GM18505 (cell line): Measurements from ENCODE around the gene SHOX.

ENCODE experiments used
- ATAC-seq: cut with Tn5 transposase; IDR thresholded peaks from one replicate; pipeline ENCODE4 v1.9.1; 2021; ENCODE audit not compliant: unreplicated experiment
- POLR2A ChIP-seq: IDR thresholded peaks from 4 replicates; pipeline ENCODE4 v1.6.1; 2011; ENCODE audit warnings: borderline replicate concordance; ENCODE audit not compliant: insufficient read depth, insufficient read length; ENCODE audit errors: extremely low read depth

Gene SHOX

DNA sequence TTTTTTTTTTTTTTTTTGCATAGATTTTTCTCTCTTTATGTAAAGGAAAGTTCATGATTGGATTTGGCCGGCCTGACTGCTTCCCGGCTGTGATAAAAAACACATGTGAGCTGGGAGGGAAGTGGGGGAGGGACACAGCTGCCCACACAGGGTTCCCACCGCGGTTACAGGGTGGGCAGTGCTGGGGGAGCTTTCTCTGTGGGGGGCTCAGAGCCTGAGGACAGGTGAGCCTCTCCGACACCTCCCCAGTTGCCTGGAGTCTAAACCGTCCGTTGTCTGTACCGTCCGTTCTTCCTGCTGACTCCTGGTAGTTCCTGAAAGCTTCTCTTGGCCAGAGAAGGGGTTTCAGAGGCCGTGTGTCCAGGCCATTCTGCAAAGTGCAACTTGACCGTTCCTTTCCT lies 21.8 kb downstream of the SHOX start:
- TF ChIP-seq POLR2A = no peak
- ATAC-seq = no peak

DNA sequence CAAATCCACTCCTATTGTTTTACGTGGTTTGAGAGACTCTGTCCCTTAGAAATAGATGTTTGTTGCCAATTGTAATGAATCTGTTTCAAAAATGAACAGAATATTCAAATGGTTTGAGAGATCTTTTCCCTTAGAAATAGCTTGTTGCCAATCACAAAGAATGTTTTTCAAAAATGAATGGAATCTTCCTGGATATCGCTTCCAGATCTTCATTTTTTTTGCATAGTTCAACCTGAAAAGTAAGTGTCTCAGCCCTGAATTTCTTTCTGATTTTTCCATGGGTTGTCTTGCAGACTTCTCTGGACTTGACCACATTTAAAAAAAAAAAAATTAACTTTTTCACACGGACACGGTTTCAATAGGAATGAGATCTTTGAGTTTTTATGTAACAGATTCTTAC lies 22.7 kb downstream of the SHOX start:
- ATAC-seq = no peak
- no peak for TF ChIP-seq POLR2A

DNA sequence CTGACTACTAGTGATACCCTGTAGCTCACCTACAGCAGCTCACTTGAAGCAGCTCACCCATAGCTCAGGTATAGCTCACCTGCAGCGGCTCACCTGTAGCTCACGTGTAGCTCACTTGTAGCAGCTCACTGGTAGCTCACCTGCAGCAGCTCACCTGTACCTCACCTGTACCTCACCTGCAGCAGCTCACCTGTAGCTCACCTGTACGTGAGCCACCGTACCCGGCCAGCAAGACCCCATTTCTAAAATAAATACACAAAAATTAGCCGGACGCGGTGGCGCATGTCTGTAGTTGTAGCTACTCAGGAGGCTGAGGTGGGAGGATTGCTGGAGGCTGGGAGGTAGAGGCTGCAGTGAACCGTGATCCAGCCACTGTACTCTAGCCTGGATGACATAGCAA lies 30.6 kb downstream of the SHOX start:
- ATAC-seq = no peak
- no peak for TF ChIP-seq POLR2A

DNA sequence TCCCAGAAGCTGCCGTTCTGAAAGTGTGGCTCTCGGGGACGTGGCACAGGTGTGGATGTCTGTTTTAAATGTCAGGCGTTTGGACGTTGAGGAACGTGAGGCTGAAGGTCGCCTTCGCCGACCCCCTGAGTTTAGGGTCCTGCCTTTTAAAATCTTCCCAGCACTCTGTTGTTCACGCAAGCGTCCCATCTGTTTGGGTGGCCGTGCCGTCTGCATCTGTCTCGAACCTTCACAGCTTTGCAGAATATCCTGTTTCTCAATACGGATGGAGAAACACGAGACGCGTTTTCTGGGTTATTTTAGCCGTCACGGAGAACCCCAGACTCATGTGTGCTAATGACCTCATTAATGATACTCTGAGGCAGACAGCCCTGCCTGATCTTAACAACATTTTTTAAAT lies 31.5 kb downstream of the SHOX start:
- no peak for TF ChIP-seq POLR2A
- ATAC-seq = no peak

DNA sequence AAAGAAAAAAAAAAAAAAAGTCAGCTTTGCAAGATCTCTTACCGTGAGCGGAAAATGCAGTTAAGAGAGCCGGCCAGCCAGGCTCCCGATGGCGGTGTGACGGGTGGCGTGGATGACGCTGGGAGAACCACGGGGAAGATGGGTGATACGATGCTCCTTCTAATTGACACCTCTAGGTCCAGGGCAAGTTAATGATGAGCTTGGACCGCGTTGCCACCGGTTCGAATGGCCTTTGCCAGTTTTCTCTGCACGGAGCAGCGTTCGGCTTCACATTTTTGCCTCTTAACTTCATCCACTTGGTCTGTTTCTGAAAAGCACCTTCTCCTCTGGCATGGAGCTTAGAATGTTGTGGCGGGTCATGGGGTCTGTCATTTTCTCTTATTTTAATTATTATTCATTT lies 33.2 kb downstream of the SHOX start:
- no peak for TF ChIP-seq POLR2A
- no peak for ATAC-seq

DNA sequence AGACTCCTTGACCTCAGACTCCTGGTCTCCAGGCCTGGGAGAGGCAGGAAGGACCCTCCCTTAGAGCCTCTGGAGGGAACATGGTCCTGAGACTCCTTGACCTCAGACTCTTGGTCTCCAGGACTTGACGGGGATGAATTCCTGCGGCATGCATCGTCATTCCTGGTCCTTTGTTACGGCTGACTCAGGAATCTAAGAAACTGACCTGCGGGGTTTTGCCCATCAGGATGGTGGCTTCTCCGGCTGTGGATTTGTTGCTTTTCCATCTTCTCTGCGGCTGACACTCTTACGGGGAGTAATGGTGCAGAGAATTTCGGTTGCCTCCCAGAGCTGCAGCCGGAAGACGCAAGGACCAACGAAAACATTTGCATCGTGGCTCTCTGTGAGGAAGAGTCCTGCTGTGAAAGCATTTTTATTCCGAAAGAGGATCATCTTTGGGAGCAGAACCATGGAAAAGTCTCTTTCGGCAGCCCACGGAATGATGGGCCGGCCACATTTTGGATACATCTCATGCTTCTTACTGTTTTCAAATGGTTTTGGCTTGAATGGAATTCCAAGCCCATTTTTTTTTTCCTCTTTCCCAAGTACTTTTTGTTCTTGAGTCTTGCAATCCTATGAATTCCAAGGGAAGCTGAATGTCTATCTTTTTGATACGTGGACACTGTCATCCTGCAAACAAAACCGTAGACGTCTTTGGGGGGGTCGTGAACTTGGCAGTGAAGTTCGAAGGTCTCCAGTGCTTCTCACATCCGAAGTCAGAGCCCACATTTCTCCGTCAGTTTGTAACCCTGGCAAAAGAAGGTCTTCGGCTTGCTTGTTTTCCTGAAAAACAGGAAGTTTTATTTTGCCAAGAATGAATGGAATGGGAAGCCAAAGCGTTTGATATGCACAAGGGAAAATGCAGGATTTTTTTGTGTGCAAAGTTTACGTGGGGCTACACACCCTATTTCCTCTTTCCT lies 36.5 kb downstream of the SHOX start:
- no peak for TF ChIP-seq POLR2A
- ATAC-seq = no peak

DNA sequence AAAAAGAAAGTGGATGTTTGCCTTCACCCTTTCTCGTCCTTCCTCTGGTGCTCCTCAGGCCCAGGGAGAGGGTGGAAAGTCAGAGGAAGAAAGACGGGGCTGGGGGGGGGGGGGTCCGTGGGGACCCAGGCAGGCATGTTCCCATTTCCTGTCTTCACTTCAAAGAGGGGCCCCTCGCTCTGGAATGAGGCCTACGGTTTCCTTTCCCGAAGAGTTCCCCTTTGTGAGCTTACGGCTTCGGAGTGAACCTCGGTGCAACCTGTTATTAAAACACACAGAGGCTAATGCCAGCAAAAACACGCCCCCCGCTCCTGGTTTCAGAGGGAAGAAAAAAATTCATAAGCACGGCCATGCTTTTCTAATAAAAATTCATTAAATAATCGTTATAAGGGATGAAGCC lies 40.1 kb downstream of the SHOX start:
- no peak for ATAC-seq
- no peak for TF ChIP-seq POLR2A

DNA sequence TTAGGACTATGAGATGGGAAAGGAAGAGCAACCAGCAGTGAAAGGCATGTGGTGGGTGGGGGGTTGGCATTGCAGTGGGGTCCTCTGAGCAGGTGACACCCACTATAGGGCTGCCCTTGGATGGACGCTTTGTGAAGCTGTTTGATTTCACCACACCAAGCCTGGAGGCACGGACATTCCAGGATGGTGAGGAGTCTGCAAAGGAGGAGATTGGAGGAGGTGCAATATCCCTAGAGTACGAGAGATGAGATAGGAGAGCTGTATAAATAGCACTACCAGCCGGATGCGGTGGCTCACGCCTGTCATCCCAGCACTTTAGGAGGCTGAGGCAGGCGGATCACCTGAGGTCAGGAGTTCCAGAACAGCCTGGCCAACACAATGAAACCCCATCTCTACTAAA lies 42.3 kb downstream of the SHOX start:
- no peak for TF ChIP-seq POLR2A
- no peak for ATAC-seq

DNA sequence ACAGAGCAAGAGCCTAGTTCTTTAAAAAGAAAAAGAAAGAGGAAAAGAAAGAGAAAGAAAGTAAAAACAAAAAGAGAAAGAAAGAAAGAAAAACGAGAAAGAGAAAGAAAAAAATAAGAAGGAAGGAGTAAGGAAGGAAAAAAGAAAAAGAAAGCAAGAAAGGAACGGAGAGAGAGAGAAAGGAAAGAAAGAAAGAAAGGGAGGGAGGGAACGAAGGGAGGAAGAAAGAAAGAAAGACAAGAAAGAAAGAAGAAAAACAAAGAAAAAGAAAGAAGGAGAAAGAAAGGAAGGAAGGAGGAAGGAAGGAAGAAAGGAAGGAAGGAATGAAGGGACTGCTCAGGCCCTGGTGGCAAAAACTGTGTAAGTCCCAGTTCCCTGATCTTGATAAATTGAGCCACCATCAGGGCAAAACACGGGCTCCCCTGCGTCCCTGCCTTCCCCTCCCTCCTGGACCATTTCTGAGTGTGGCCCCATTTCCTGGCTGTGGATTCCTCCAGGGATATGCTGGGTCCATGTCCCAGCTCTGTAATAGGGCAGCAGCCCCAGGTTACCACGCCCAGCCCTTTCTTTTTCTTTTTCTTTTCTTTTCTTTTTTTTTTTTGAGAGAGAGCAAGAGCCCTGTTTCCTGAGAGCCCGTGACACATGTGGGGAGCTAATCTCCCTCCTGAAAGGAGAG lies 44.8 kb downstream of the SHOX start:
- no peak for ATAC-seq
- no peak for TF ChIP-seq POLR2A

DNA sequence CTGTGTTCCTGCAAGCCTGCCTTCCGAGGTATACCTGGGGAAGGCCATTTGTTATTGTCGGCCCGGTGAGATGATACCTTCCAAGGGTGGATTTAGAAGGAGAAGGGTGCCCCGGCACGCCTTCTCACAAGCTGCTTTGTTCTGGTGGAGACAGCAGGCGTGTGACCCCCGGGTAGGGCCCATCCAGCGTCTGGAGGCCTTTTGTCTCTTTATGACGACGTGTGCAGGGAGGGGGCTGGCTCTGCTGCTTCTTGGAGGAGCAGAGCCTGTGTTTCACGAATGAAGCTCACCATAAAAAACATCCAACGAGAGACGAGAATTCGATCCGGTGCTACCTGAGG lies 45.3 kb downstream of the SHOX start:
- no peak for TF ChIP-seq POLR2A
- ATAC-seq = no peak

DNA sequence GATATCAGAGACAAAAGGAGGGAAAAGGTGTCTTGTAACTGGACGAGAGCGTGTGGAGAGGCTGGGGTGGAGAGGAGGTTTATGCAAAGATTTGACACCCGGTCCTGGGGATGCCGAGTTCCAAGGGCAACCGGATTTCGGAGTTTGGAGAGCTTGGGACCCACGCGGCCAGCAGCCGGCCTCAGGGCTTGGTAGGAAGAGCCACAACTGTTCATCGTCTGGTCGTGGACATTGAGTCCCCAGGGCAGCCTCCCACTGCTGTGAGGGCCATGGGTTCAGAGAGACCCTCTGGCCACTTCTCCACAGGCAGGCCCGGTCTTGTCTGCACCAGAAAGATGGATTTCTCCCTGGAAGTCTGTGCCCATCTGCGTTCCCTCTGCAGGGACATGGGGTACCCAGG lies 46.8 kb downstream of the SHOX start:
- no peak for ATAC-seq
- TF ChIP-seq POLR2A = no peak

DNA sequence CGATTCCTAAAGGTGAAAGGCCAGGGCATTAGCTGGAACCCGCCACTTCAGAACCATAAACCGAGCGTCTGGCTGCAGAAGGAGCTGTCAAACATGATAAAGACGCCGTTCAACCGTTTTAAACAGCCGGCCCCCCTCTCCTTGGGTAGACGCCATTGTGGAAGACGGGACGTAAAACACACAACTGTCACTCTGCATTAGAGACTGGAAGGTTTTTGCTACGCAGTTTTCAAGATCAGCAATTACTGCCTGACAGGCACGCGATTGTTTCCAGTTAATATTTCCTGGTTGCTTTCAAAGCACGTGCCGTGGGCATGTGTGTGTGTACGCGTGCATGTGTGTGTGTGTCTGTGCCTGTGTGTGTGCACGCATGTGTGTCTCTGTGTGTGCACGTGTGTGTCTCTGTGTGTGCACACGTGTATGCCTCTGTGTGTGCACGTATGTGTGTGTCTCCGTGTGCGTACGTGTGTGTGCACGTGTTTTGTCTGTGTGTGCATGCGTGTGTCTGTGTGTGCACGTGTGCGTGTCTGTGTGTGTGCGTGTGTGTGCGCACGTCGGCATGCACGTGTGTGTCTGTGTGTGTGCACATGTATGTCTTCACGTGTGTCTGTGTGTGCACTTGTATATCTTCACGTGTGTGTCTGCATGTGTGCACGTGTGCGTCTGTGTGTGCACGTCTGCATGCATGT lies 48.8 kb downstream of the SHOX start:
- ATAC-seq = no peak
- TF ChIP-seq POLR2A = no peak

DNA sequence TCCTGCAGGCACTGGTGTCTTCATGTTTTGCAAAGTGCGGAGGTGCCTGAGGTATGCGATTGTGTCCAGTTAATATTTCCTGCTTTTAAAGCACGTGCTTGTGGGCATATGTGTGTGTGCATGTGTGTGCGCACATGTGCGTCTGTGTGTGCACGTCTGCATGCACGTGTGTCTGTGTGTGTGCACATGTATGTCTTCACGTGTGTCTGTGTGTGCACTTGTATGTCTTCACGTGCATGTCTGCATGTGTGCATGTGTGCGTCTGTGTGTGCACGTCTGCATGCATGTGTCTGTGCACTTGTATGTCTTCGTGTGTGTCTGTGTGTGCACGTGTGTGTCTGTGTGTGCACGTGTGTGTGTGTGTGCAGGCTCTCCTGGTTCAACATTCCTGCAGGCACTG lies 49.5 kb downstream of the SHOX start:
- TF ChIP-seq POLR2A = no peak
- no peak for ATAC-seq

DNA sequence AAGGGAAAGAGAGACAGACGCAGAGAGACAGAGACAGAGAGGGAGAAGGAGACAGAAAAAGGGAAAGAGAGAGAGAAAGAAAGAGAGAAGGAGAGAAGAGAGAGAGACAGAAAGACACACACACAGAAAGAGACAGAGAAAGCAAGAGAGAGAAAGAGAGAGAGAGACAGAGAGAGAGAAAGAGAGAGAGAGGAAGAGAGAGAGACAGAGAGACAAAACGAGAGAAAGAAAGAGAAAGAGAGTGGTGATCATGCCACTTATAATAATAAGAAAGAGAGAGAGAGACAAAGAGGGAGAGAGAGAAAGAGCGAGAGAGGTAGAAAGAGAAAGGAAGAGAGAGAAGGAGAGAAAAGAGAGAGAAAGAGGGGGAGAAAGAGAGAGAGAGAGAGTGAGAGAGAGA lies 51.4 kb downstream of the SHOX start:
- no peak for ATAC-seq
- TF ChIP-seq POLR2A = no peak

DNA sequence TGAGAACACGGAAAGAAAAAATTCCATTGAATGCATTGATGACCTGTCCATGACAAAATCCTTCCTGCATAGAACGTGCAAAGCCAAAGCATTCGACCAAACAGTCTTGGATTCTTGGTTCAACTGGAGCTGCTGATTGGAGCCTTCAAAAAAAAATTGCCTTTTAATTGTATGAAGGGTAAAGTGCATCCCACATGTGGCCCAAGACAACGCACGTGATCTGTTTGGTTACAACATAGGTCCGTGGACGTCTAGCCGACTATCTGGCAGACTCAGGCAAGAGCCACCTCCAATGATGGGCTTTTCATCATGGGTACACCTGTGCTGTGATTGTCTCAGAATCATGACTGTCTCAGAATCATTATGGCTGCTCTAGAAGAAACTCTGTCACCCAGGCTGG lies 52.3 kb downstream of the SHOX start:
- no peak for ATAC-seq
- TF ChIP-seq POLR2A = no peak

DNA sequence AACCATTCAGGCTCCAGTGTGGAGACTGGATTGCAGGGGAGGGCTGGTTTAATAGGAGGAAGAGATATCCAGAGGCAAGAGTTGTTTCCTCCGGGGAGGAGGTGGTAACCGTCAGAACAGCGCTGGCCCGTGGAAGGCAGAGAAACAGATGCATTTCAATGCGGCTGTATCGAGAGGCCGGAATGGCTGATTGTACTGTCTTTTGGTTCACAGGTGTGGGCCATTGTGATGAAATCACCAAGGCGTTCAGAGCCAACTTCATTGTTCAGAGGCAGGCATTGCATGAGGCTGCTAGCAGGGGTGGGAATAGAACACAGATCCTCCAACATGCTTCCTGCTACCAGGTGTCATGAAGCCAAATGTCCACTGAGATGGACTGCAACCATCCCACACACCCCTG lies 53.0 kb downstream of the SHOX start:
- no peak for TF ChIP-seq POLR2A
- ATAC-seq = no peak
